Measurements from ENCODE around the gene ODC1. TPM values are rescaled to one million over a fixed set of nuclear protein-coding genes. Genes with fewer than 3 reads are reported as not detected.

The ODC1 gene
- total RNA-seq, 4 donors from 2014 or later, result 16.5 to 76.6 (median 40.8) TPM

GRCh38 chr2:10412380-10412779, 35.7 kb downstream of the ODC1 start:
- Histone ChIP-seq H3K27ac (no peak overlapping the region), H3K4me1 (peaks cover 23% of the 10 kb centered on the region), H3K9me3 (no peaks in the 10 kb centered on the region), H3K36me3 (no peaks in the 10 kb centered on the region), H3K27me3 (no peaks in the 10 kb centered on the region), H3K4me3 (no peak overlapping the region)
- no peak for DNase-seq (ENCODE audit: low spot score in 2 of 2)
- 79% methylated on average over 3 of the region's 3 CpGs for WGBS
- TF ChIP-seq EP300 (IDR thresholded peaks at IDR 0.05) (no peak), CTCF (IDR thresholded peaks at IDR 0.05) (no peak), POLR2AphosphoS5 (IDR thresholded peaks at IDR 0.05) (no peak), POLR2A (IDR thresholded peaks at IDR 0.05) (no peak)

GRCh38 chr2:10411557-10411956, 36.6 kb downstream of the ODC1 start:
- no peak for TF ChIP-seq POLR2AphosphoS5 (IDR thresholded peaks at IDR 0.05)
- no peak for TF ChIP-seq EP300 (IDR thresholded peaks at IDR 0.05)
- no peak for TF ChIP-seq CTCF (IDR thresholded peaks at IDR 0.05)
- TF ChIP-seq POLR2A (IDR thresholded peaks at IDR 0.05), result no peak
- Histone ChIP-seq H3K9me3 (no peaks in the 10 kb centered on the region), H3K4me1 (peaks cover 31% of the 10 kb centered on the region), H3K27ac (no peak overlapping the region), H3K36me3 (no peaks in the 10 kb centered on the region), H3K27me3 (no peaks in the 10 kb centered on the region), H3K4me3 (no peak overlapping the region)
- no peak for DNase-seq (ENCODE audit: low spot score in 2 of 2)
- 91% methylated on average over 6 of the region's 8 CpGs for WGBS

- Histone ChIP-seq H3K9me3 (no peaks in the 10 kb centered on the region), H3K27me3 (no peaks in the 10 kb centered on the region), H3K4me3 (no peak overlapping the region), H3K36me3 (no peaks in the 10 kb centered on the region), H3K4me1 (peaks cover 37% of the 10 kb centered on the region), H3K27ac (no peak overlapping the region)
- WGBS, result 90% methylated on average over 11 of the region's 13 CpGs
- no peak for DNase-seq (ENCODE audit: low spot score in 2 of 2)
- TF ChIP-seq EP300 (IDR thresholded peaks at IDR 0.05) (no peak), CTCF (IDR thresholded peaks at IDR 0.05) (no peak), POLR2AphosphoS5 (IDR thresholded peaks at IDR 0.05) (no peak), POLR2A (IDR thresholded peaks at IDR 0.05) (no peak)
Measured at GRCh38 chr2:10410823-10411437, 37.2 kb downstream of the ODC1 start.

- H3K27ac ChIP-seq, result no peak overlapping the region
- no peaks in the 10 kb centered on the region for H3K9me3 ChIP-seq
- no peak for DNase-seq (ENCODE audit: low spot score in 2 of 2)
- H3K4me3 ChIP-seq, result no peak overlapping the region
- H3K27me3 ChIP-seq, result no peaks in the 10 kb centered on the region
- H3K4me1 ChIP-seq, result peaks cover 44% of the 10 kb centered on the region
- H3K36me3 ChIP-seq, result no peaks in the 10 kb centered on the region
- WGBS, result 82% methylated on average over 14 of the region's 14 CpGs
- TF ChIP-seq CTCF (IDR thresholded peaks at IDR 0.05) (no peak), POLR2AphosphoS5 (IDR thresholded peaks at IDR 0.05) (no peak), POLR2A (IDR thresholded peaks at IDR 0.05) (no peak), EP300 (IDR thresholded peaks at IDR 0.05) (no peak)
Measured at GRCh38 chr2:10410001-10410822, 37.9 kb downstream of the ODC1 start.
